Suppressor macrophage treated with lipopolysaccharide for 4 hours (primary cell): Measurements from ENCODE around the gene JAZF1.

ENCODE experiments used
- DNase-seq: peaks from one replicate; pipeline ENCODE4 v3.0.0-alpha.2; 2020

JAZF1 gene

DNA sequence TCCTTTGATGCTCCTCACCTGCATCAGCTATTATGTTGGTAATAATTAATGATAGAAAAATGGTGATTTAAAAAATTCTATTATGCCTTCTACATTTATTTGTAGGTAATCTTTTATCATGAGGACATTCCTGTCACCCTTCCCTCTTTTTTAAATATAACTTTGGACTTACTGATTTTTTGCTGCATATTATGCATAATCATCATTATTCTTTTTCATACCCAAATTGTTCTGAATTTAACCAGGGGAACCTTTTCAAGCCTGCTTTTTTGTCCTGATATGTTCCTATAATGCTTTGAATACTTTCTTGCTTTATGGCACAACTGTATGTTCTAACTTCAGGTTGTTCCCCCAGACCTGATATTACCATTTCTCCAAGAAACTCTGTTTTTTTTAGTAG lies 392.2 kb downstream of the JAZF1 start:
- DNase-seq, result no peak

DNA sequence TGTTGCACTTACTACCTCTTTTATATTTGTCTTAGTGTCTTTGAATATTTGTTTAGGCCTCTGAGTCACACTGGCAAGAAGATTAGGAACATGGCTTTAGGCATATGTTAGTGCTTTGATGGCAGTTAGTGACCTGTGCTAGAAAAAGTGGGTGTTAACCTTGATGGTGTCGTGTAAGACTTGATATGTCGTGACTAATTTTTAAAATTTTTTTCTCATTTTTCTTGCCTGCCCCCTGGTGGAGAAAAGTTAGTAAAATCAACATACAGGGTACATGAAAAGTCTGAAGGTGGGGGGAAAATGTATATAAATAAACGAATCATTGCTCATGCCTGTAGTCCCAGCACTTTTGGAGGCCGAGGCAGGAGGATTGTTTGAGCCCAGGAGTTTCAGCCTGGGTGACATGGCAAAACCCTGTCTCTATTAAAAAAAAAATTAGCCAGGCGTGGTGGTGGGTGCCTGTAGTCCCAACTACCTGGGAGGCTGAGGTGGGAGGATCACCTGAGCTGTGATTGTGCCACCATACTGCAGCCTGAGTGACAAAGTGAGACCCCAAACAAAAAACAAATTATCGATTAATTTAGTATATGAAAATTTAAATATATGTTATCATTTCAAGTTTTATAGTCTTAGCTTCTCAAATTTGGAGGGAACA lies 396.1 kb downstream of the JAZF1 start:
- DNase-seq, result peak; percentile 56

DNA sequence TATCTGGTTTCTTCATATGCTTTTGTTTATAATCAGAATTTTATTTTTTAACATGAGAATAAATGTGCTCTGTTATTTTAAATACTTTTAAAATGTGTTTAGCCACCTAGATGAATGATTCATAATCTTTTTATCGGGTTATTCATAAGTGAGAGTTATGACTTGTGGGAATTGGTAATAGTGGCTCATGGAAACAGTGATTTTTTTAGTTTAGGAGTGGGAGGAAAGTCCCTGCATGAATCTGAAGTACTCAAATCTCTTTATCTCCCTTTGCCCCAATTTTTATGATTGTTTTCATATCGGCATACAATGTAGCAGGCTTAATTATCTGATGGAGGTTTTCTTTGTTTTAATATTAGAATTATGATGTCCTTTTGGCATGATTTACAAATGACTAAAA lies 397.7 kb downstream of the JAZF1 start:
- no peak for DNase-seq

DNA sequence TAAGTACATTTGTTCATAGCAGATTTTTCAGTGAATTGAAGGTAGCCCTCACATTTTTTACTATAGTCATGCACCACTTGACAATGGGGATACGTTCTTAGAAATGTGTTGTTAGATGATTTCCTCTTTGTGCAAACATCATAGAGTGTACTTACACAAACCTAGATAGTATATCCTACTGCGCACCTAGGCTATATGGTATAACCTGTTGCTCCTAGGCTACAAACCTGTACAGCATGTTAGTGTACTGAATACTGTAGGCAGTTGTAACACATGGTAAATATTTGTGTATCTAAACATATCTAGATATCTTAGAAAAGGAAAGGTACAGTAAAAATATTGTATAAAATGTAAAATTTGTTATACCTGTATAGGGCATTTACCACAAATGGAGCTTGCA lies 399.4 kb downstream of the JAZF1 start:
- DNase-seq, result no peak
